ENCODE data around the gene PTPRA.
"Not testable (repeated sequence)": the region's sequence is repeated elsewhere in the genome, so short reads cannot be mapped to it uniquely, and the experiment has no call there.

PTPRA gene

DNA sequence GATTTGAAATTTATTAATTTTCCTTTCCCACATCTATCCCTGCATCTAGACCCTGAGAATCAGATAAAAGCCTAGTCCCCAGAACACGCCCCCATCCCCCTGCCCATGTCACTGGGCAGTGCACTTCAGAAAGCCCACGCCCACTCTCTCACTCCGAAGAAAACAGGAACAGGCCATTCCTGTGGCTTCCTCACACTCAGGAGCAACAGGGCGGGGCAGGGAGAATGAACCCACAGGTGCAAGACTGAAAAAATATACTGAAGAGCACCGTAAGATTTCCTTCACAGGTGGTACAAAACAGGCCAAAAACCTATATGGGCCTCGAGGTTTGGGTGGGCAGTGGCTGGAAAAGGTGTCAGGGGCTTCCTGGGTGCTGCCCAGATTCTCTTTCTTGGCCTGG lies 201.5 kb downstream of the PTPRA start:
- DNase-seq (ENCODE audit: low read depth) = no peak

- not testable (repeated sequence) for DNase-seq (ENCODE audit: low read depth)
These were observed 202.0 kb downstream of the PTPRA start for GRCh38 chr20:3075315-3075714.

- DNase-seq (ENCODE audit: low read depth) = no peak
These were observed 204.4 kb downstream of the PTPRA start for GRCh38 chr20:3077618-3078134.

GRCh38 chr20:3080939-3081388 lies 207.7 kb downstream of the PTPRA start:
- DNase-seq (ENCODE audit: low read depth) = peak; percentile 50

DNA sequence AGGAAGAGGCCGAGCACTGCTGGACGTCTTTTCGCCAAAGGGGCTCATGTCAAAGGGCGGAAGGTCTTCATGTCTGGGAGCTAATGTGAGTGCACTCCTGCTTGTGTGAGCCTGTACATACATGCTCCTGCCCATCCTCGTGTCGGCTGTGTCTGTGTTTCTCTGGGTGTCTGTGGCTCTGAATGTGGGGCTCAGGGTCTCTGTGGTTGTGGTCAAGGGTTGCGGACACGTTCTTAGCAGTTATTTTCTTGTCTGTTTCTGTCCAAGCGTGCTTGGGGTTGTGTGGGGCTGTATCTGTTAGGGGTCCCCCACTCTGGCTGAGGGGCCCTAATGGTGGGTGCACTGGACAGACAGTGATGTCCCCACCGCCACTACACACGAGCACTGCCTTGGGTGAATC lies 208.4 kb downstream of the PTPRA start:
- DNase-seq (ENCODE audit: low read depth) = no peak

DNA sequence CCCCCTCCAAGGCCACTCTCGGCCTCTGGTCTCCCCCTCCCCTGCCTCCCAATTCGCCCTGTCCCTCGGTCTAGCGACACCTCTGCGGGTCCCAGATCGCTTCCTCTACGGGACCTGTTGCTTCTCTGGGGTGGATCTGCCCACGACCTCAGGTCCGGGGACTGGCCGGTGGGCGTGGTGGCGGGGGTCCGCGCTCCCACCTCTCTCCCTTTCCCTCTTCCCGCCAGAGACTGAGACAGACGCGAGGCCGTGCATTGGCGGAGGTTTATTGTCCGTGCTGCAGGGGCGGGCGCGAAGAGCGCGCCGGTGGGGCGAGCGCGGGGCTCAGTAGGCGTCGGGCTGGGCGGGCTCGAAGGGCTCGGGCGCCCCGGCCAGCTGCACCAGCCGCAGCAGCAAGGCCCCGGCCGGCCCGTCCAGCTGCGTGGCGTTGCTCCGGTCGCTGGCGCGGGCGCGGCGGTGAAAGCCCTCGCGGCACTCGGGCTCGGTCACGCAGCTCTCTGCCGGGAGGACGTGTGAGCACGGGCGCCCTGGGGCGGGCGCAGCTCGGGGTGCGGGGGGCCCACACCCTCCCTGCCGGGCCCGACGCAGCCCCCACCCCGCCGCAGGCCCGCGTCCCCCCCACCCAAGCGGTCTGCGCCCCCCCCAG lies 209.1 kb downstream of the PTPRA start:
- no peak for DNase-seq (ENCODE audit: low read depth)

- no peak for DNase-seq (ENCODE audit: low read depth)
These were observed 210.0 kb downstream of the PTPRA start for GRCh38 chr20:3082955-3083952.

GRCh38 chr20:3084283-3084985 lies 211.2 kb downstream of the PTPRA start, which contains the start of gene AVP:
Gene AVP (minus strand): TSS chr20:3084724. CDS start chr20:3084674, 50 bp downstream.
- no peak for DNase-seq (ENCODE audit: low read depth)

DNA sequence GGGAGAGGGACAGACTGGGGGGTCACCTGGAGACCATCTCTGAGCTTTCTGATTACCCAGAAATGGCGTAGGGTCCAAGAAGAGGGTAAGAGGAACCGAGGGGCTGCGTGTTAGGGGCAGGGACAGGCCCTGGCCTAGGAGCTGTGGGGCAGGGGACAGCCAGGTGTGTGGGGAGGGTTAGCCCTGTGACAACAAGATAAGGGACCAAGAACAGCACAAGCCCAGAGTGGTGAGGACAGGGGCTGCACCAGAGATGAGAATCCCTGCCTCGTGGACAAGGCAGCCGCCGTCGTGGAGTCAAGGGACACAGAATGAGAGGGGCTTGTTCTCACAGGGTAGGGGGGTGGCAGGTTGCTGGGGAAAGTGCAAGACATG lies 211.7 kb downstream of the PTPRA start:
- no peak for DNase-seq (ENCODE audit: low read depth)

DNA sequence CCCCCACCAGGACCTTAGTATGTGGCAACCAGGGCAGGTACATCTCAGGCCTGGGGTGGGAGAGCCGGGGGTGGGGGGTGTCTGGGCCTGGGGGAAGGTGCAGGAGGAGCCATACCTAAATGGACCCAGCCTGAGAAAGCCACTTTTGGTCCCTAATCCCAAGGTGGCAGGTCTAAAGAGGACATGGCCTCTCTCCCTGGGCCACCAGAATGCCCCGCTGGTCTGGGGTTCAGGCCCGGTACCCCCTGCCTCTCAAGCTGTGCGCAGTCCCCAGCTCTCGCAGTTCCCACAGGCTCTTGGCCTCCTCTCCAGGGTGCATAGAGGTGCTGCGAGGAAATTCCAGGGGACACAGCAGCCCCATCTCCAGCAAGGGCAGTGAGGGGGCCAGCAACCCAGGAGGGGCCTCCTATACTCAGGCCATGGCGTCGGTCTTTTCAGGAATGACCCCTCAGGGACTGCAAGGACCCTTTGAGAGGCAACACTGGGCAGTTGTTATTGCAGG lies 212.3 kb downstream of the PTPRA start:
- DNase-seq (ENCODE audit: low read depth) = no peak

GRCh38 chr20:3088031-3088430 lies 214.8 kb downstream of the PTPRA start:
- no peak for DNase-seq (ENCODE audit: low read depth)
